ENCODE data around the gene PHLDA2. TPM values are rescaled to one million over a fixed set of nuclear protein-coding genes. Genes with fewer than 3 reads are reported as not detected.

The PHLDA2 gene
- total RNA-seq, 1 experiment from 2014 or later, result 34.4 TPM

DNA sequence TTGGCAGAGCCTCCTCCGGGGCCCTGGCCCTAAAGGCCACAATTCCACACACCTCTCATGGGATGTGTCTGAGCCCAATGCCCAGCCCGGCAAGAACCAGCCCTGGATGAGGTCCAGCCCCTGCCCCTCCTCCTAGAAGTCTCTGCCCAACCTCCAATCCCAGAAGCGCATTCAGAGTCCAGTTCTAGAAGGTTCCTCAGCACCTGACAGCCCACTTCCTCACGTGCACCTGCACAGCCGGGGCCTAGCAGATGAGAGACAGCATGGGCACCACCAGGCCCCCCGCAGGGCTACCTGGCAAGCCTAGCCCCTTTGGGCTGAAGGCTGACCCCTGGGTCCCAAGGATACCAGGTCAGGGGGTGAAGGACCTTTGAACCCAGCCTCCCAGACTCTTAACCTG, 32.2 kb downstream of the PHLDA2 start:
- no peak for DNase-seq (ENCODE audit: low spot score)

DNA sequence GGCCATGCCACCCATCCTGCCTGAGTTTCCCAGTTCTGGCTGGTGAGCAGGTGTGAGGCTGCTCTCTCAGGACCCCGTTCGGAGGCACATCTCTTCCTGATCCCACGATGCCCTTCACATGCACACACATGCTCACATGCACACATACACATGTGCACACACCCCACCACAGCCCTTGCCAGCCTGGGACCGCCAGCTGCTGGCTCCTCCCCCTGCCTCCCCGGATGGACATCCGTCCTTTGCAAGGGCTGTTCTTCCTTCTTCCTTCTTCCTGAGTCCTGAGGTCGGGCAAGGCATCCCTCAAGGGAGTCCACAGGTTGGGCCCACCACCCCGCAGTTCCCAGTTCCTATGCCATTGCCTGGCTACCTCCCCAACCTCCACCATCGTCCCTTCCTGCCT, 33.2 kb downstream of the PHLDA2 start:
- DNase-seq (ENCODE audit: low spot score), result no peak

DNA sequence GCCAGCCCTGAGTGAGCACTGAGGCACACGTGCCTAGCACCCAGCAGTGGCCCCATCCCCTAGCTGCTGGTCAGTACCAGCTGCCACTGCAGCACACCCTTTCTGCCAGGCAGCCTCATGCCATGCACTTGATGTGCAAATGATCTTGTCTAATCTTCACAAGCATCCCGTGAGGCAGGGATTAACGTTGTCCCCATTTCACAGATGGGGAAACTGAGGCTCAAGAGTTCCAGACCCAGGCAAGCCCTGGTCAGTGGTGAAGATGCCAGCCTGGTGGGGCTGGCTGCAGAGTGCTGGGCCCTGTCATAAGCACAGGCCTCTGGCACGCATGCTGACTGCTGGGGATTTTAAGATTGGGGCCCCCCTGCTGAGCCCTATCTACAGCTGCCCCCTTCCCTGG, 35.3 kb downstream of the PHLDA2 start:
- DNase-seq (ENCODE audit: low spot score), result no peak

DNA sequence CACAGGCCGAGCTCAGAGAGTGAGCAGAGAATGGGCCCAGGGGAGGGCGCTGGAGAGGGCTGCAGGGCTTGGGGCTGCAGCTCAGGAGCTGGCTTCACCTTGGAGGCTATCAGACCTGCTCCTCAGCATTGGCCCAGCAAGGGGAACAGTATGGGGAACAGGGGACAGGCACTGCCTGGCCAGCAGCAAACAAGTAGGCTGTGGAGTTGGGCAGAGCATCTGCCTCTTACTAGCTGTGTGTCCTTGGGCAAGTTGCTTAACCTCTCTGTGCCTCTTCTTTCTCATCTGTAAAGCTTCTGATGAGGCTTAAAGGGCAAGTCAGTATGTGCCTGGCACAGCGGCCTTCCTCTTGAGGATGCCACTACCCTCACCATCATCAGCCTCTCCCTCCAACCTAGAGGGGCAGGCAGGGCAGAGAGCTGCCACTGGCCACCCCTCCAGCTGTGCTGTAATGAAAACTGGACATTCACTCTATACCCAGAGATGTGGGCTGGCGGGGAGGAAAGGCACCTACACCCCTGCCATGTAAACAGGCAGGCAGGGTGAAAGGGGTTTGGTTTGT, 36.2 kb downstream of the PHLDA2 start:
- no peak for DNase-seq (ENCODE audit: low spot score)

DNA sequence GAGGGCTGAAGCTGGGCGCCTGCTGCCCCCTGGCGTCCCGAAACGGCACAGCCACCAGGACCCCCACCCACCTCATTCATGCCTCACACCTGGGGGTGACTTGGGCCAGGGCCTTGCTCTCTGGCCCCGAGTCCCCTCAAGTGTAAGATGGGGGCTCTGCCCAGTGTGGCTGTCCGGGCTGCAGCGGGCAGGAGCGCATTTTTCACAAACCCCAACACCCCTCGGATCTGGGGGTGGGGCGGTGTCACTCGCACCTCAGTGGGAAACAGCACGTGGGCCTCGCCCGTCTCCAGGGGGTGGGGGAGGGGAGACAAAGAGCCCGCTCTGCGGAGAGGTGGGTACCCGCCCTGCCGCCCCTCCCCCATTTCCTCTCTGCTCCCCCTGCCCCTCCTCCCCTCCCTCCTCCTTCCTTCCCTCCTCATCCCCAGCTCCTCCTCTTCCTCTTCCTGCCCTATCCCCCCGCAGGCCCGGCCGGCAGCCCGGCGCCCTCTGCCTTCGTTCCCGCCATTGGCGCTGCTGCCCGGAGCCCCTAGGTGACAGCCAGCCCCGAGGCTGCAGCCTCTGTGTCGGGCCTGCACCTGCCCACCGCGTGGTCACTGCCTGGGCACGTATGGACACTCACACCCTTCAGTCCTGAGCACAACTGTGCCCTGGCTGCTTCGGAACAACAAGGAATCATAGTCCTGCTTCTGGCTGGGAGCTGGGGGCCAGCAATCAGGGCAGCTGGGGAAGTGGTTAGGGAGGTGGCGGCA, 36.8 kb downstream of the PHLDA2 start:
- DNase-seq (ENCODE audit: low spot score), result peak; percentile 73

DNA sequence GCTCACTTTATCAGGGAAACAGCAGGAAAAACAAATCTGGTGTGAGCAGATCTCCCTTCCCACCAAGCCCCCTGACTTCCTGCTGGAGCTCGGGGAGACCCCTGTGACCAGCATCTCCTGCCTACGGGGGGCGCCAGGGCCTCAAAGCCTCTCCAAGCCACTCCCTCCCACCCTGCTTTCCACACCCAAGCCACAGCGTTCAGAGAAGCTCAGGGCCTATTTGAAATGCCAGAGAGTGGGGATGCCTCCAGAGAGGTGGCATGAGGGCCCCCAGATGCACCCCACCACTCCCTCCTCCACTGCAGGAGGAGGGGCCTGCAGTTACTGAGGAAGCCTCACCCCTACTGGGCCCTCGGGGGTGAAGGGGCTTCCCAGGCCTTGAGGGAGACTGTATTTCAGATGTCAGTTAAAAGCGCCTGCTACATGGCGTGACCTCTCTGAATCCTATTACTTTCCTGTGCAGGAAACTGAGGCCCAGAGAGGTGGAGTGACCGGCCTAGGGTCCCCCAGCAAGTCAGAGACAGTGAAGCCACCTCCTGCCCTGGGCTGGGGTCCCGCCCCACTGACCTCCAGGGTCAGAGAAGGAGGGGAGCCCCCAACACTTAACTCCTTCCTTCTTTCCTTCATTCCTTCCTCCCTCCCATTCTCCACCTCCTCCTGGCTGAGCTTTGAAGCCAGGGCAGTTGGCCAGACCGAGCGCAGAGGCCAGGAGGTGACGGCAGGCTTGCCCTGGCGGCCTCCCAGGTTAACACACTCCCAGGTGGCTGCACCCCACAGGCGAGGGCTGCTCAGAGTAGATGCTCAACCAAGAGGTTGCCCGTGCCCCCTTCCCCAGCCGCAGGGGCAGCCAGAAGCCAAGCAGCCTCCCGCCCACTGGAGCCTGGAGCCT, 37.6 kb downstream of the PHLDA2 start:
- peak; percentile 63 for DNase-seq (ENCODE audit: low spot score)

DNA sequence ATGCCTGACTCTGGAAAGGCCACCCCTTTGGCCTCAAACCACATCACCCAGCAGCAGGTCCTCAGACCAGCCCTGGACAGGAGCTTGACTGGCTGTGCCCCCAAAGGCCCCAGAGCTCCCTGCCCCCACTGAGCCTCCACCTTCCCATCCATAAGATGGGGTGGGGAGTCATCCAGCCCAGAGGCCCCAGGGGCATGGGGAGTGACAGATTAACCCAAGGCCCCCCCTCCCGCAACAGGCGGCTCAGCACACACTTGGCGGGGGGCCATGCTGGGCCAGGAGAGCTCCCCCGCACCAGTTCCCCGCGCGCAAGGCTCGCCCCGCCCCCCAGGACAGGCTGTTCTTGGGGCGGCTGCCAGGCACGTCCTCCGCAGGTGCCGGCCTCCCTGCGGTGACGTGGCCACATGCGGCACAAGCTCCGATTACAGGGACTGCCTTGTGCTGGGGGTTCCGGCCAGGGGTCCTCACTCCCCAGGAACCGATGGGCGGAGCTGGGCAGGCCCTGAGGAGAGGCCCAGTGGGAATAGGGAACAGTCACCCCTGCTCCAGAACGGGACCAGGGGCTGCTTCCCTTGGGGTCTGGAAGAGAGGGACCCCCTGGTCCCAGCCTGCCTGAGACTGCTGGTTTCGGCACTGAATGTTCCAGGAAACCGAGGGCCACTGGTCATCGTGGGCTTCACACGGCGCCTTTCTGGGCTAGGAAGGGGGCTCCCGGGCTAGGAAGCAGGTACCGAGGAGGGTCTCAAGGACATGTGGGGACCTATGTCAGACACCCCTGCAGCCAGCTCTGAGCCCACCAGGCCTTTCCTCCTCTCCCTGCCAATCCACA, 38.5 kb downstream of the PHLDA2 start:
- no peak for DNase-seq (ENCODE audit: low spot score)

DNA sequence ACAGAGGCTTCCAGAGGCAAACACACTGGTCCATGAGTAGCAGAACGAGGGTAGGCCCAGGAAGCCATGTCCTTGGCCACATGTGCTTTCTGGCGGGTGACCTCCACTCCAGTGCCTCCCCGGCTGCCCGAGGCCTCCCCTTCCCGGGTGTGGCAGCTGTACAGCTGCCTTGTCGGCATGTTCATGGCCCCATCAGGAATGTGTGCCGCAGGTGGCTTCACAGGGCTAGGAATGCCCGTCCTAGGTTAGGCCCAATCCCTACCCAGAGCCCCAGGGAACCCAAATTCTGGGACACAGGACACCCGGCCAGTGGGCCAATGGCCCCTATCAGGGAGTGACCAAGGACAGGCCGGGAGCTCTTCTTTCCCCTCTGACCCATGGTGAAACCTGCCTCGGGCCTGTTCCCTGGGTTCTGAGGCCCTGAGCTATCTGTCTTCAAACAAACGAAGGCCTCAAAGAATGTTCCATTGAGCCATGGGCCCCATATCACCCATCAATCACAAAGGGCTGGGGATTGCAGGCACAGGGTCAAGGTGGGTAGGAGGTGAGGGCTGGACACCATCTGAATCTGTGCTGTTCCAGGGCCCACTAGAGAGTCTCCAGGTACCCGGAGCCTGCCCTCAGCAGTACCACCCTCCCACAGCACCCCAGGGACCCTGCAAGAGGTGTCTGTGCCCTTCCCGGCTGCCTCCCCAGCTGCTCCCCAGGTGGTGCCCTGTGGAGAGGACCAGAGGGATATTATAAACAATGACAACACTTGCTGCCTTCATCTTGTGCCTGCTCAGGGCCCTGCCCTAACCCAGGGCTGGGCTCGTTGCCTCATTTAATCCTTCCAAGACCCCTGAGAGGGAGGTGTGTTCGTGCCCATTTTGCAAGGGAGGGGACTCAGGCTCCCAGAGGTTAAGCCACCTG, 39.6 kb downstream of the PHLDA2 start:
- no peak for DNase-seq (ENCODE audit: low spot score)

DNA sequence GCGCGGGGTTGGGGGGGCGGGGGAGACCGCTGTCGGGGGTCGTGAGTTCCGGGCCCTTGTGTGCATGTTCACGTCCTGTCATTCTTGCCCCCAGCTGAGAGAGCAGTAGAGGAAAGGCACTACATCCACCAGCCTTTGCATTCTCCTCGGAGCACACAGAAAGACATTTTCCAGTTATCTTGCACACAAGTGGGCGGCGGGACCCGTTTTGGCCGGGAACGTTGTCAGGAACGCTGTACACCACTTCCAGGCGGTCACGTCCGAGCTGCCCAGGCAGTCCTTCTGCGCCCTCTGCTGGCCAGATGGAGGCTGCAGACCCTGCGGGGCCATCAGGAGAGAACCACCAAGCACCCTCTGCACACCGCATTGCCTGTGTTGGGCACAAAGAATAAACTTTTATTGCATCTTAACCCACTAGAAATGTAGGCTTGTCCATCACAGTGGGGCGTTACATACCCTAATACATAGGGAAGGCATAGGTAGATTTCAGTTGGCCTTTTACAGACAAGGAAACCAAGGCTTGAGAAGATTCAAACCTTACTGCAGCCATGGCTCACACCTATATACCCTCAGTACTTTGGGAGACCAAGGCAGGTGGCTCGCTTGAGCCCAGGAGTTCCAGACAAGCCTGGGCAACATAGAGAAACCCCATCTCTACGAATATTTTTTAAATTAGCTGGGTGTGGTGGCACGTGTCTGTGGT, 40.8 kb downstream of the PHLDA2 start:
- peak; percentile 81 for DNase-seq (ENCODE audit: low spot score)

DNA sequence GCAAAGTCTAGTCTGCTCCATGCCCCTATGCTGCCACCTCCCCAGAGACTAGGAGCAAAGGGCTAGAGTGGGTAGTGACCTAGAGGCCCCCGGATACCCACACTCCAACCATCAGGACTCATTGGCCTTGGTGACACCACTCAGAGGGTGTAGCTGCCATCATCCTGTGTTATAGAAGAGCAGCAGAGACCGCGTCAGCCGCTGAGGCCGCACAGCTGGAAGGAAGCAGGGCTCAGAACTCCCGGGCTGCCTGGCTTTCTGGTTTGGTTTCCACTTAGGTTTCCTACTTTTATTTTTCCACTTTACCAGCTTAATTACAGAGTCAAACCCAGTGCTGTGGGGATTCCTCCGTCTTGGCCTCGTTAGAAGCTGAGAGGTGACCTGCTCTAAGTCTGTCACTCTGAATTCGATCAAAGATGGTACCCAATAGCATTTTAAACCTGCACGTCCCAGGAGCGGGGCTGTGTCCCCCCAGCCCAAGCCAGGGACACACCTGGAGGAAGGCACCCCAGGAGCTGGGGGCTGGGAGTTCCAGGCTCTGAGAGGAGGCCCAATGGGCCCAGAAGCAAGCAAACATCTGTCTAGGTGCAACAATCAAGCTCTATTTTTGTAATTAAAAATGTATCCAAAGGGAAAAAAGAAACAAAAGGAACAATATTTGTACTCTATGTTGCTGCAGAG, 41.6 kb downstream of the PHLDA2 start:
- no peak for DNase-seq (ENCODE audit: low spot score)

DNA sequence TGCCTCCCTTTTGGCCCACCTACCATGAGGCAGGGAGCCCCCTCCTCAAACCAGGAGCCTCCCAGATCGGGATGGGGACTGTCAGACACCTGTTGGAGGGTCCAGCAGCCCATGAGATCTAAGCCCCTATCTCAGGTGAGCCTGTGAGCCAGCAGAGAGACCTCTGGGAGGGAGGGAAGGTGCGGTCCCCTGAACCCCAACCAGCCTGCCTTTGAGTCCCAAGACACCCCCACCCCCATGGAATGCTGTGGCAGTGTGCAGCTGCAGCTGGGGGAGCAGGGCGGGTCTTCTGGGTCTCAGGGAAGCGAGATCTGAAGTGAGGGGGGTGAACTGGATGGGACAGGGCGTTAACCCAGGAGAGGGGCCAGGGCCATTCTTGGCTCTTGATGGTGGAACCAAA, 42.3 kb downstream of the PHLDA2 start:
- DNase-seq (ENCODE audit: low spot score), result no peak

DNA sequence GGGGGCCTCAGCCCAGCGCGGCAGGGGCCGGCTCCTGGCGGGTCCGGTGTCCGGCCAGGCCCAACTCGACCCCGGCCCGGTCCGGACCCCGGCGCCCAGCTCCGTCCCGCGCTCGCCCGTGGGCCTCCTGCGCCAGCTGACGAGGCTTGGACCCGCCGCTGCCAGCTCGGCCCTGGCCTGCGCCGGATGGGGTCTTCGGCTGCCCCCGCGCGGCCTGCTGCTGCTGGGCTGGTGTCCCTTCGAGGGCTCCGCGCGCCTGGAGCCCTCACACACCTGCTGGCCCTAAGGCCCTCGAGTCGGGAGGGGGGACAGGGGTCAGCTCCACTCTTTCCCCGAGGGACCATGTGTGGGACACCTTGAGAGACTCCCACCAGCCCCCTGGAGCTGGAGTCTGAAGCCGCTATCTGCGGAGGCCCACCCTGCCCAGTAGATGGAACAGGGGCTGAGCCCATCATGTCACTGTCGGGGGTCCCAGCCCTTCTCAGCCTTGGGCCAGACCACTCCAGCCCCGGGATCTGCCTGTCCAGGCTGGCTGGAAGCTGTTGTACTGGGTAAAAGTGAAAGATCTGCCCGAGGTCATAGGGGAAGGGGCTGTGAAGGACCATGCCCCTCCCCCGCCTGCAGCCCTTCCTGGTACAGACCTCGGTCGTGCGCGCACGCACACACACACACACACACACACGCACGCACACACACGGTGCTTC, 42.9 kb downstream of the PHLDA2 start:
- DNase-seq (ENCODE audit: low spot score), result no peak

DNA sequence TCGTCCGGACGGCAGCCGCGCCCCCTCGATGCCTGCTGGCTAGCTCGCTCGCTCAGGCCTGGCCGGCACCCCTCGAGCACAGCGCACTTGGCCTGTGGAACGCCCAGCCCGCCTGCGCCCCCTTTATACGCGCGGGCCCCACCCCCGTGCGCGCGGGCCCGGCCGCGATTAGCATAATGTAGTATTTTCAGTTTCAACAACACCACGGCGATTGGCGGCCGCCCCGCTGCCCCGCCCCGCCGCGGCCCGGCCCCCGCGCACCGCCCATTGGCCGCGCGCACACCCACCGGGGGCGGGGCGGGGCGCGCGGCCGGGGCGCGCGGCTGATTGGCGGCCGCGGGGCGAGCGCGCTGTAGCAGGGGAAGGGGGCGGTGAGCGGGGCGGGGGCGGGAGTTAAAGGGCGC, 43.5 kb downstream of the PHLDA2 start, which contains the start of gene CDKN1C:
Gene CDKN1C (minus strand): TSS at position 98 of the 404 bp plus-strand sequence. CDS start 319 bp downstream, outside the sequence.
- DNase-seq (ENCODE audit: low spot score), result peak; percentile 62

DNA sequence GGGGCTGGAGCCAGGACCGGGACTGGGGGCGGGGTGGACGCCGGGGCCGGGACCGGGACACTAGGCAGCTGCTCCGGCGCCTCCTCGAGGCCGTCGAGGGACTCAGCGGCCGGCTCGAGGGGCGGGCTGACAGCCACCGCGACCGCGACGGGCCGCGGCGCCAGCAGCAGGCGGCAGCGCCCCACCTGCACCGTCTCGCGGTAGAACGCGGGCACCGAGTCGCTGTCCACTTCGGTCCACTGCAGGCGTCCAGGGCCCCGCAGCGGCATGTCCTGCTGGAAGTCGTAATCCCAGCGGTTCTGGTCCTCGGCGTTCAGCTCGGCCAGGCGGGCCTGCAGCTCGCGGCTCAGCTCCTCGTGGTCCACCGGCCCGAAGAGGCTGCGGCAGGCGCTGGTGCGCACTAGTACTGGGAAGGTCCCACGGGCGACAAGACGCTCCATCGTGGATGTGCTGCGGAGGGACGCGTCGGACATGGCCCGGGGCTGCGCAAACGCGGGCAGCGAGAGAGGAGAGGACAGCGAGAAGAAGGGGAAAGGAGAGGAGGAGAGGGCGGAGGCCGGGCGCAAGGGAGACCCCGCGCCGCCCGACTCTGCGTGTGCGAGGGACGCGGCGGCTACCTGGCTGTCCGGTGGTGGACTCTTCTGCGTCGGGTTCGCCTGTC, 44.1 kb downstream of the PHLDA2 start:
- peak; percentile 56 for DNase-seq (ENCODE audit: low spot score)

DNA sequence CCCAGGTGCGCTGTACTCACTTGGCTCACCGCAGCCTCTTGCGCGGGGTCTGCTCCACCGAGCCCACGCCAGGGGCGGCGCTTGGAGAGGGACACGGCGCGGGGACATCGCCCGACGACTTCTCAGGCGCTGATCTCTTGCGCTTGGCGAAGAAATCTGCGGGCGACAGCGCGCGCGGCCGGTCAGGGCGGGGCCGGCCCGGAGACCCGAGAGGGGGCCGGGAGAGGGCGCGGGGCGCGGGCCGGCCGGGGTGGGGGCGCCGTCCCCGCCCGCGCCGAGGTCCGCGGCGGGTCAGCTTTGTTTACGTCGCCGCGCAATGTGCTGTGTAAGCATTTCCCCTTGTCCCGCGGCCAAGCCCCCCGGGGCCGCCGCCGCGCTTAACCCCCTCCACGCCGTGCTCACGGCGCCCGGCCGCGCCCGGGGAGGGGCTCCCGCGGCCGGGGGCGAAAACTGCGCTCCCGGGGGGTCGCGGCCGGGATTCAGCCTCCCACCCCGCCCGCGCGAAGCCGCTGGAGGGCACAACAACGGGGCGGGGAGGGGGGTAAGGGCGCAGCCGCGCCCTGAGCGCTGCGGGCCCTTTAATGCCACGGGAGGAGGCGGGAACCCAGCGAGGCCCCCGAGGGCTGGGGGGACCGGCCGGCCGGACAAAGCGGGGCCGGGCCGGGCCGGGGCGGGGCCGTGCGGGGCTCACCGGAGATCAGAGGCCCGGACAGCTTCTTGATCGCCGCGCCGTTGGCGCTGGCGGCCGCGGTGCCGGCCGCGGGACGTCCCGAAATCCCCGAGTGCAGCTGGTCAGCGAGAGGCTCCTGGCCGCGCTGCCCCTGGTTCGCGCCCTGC, 45.0 kb downstream of the PHLDA2 start:
- DNase-seq (ENCODE audit: low spot score), result peak; percentile 42

DNA sequence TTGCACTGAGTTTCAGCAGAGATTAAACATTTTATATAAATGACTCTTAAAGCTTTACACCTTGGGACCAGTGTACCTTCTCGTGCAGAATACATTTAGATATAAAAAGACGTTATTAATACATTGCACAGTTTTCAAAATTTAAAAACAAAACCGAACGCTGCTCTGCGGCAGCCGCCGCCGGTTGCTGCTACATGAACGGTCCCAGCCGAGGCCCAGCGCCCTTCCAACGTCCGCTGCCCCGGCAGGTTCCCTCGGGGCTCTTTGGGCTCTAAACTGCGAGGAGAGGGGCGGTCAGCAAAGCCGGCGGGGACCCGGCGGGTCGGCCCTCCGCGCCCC, 45.6 kb downstream of the PHLDA2 start:
- DNase-seq (ENCODE audit: low spot score), result no peak

DNA sequence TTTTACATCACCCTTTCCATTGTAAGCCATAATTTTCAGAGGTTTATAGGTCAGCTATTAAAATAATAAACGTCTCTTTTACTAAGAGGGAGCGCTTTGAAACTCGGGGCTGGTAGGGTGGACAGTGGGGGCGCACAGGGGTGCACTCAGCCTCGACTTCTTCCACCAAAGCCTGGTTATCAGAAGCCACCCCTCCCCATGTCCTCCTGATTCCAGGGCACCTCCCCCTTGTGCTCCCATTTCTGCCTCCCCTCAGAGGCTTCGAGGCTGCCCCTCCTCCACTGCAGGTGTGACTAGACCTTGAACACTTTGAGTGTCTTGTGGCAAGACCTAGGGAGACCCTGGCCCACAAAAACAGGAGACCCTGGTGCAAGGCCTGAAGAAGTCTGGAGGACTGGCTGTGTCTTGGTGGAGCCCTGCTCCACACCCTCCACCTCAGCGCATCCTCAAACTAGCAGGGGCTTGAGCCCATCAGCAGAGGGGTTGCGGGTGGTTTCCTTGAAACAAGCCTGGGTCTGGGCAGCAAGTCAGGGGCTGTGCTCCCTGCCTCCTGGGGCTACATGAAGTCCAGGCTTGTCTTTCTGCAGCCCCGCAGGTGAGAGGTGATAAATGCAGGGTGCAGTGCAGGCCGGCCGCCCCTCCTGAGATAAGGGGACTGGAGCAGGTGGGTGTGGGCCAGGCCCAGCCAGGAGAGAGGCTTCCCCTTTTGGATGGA, 46.7 kb downstream of the PHLDA2 start:
- DNase-seq (ENCODE audit: low spot score), result no peak

Data from A172 (cell line).